H54 (cell line): ENCODE data around the gene BDKRB2.

Source experiments
- DNase-seq: peaks from one replicate; pipeline ENCODE4 v3.0.0; 2011; ENCODE audit warnings: low spot score, mixed read lengths; ENCODE audit not compliant: insufficient read length
- FAIRE-seq: peaks from 3 replicates; lab custom pipeline; 2011; peaks lifted over from hg19 to GRCh38; lab: Jason Lieb, UNC
- POLR2A ChIP-seq: IDR thresholded peaks from 2 replicates; pipeline ENCODE4 v1.6.1; 2011; ENCODE audit warnings: low read depth, mild to moderate bottlenecking, low read length

Gene BDKRB2

DNA sequence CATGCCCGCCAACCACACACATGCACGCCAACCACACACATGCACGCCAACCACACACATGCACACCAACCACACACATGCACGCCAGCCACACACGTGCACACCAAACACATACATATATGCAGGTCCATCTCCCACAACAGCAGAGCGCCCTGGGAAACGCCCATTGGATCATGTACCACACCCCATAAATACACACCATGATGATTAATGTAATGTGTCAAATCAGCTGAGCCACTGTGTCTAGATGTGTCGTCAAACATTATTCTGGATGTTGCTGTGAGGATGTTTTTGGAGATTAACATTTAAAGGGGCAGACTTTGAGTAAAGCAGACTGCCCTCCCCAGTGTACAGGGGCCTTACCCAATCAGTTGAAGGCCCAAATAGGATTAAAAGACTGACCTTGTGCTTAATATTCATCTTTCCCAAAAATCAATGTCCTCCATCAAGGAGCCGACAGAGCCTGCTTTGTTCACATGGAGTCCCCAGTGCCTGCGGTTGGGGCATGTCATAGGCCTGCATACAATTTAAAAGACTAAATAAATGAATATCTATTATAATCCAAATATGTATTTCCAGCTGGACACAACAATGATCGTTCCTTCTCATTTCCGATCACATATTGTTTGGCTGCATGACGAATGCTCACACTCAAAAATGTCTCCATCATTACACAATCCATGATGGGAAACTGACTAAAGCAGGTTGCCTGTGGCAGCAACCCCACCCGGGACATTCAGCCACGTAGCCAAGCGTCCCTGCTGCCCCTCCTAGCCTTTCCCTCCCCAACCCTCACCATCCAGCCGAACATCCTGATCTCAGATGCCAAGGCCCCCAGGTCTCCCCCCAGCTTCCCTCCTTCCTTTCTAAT, 23.2 kb upstream of the BDKRB2 start:
- no peak for DNase-seq
- no peak for TF ChIP-seq POLR2A
- no peak for FAIRE-seq

DNA sequence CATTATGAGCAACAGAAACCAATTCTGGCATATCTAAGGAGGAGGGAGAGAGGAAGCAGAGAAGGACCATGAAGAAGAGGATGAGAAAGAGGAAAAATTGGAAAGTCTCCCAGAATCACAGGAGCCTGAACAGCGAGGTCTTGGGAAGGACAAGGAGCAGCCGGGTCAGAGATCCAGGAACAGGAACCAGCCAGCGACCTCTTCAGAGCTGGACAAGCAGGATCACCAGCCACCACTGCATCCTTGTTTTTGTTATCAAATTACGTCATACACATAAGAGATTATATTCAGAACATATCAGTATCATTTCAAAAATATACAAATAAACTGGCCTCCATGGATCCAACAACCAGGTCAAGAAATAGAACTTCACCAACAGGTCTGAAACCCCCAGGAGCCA, 22.1 kb upstream of the BDKRB2 start:
- no peak for TF ChIP-seq POLR2A
- DNase-seq (no peak), FAIRE-seq (no peak)

DNA sequence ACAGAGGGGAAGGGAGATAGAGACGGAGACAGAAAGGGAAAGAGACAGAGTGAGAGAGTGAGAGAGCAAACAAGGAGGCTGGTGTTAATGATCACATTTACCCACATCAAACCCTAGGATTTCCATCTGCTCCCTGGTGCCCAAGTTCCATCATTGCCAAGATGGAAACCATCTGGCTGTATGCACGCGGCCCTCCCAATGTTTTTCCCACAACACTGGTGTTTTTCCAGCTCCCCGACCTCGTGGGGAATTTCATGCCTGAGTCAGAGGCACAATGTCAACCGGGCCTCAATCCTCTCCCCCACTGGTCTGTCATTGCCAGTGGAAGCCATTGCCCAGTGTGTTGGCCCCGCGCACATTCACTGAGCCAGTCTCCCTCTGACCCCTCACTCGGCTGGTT, 19.9 kb upstream of the BDKRB2 start:
- no peak for TF ChIP-seq POLR2A
- FAIRE-seq, result no peak
- no peak for DNase-seq

DNA sequence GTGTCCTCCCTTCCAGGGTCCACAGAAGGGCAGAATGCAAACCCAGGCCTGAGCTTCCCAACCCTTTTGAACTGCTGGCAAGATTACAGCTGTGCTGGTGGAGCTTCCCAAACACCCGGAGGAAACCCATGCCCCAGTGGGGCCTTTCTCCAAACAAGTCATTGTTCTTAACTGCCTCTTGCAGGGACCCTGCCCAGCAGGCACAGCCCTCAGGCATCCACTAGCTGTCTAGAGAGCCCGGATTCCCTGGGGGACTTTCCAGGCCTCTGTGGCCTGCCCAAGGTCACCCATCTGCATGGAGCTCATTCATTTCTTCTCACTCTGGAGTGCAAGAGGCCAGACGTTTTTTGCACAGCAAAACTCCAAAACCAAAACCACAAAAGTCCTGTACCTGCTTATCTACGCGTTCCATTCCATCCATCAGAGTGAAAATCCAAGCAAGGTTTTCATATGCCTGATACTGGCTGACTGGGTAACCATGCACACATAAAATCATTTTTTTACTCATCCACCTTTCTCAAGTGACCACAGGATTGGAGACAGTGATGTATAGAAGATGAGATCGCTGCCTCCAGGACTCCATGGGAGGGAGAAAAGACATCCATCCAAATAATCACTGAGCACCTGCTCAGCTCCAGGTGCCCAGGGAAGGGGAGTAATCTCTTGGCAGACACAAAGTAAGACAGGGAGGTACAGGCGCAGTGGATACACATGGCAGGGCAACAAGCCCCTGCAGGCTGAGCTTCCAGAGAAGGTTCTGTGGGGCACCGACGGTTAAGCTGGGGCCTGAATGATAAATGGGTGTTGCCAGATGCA, 17.2 kb upstream of the BDKRB2 start:
- no peak for FAIRE-seq

DNA sequence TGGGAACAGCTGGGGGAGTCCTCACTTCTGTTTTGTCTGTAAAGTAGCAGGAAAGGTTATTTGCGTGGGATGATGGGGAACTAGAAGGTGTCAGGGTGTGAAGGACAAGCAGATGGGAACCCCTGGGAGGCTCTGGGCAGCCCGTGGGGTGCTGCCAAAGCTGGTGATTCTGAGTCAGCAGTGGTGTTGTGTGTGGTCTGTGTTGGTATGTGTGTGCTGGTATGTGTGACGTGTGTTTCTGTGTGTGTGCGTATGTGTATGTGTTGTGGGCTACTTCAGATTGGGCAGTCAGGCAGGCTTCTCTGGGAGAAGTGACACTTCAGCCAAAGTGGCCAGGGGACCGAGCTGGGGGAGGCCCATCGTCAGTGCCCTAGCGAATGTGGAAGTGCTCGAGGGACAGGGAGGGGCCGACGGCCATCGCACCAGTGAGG, 15.3 kb upstream of the BDKRB2 start:
- no peak for TF ChIP-seq POLR2A
- FAIRE-seq (no peak), DNase-seq (no peak)

More for the DNA sequence above, 17.2 kb upstream of the BDKRB2 start:
- no peak for TF ChIP-seq POLR2A
- no peak for DNase-seq

GRCh38 chr14:96191353-96191752, 13.3 kb upstream of the BDKRB2 start:
- TF ChIP-seq POLR2A, result no peak
- DNase-seq, result no peak
- FAIRE-seq, result no peak

GRCh38 chr14:96191841-96192462, 12.7 kb upstream of the BDKRB2 start:
- no peak for DNase-seq
- FAIRE-seq, result no peak
- no peak for TF ChIP-seq POLR2A

- FAIRE-seq (no peak), DNase-seq (no peak)
- TF ChIP-seq POLR2A, result no peak
Observed at GRCh38 chr14:96192975-96193805, 11.4 kb upstream of the BDKRB2 start.

GRCh38 chr14:96194262-96194656, 10.4 kb upstream of the BDKRB2 start:
- FAIRE-seq (no peak), DNase-seq (no peak)
- TF ChIP-seq POLR2A, result no peak

- no peak for TF ChIP-seq POLR2A
- DNase-seq (no peak), FAIRE-seq (no peak)
Observed at GRCh38 chr14:96194657-96195431, 9.8 kb upstream of the BDKRB2 start.

GRCh38 chr14:96195441-96196081, 9.1 kb upstream of the BDKRB2 start:
- FAIRE-seq (no peak), DNase-seq (no peak)
- TF ChIP-seq POLR2A, result no peak
